ENCODE results near the gene PCF11.
A peak's percentile ranks its signal among the peaks of the same experiment; 100 is the strongest.

The PCF11 gene

DNA sequence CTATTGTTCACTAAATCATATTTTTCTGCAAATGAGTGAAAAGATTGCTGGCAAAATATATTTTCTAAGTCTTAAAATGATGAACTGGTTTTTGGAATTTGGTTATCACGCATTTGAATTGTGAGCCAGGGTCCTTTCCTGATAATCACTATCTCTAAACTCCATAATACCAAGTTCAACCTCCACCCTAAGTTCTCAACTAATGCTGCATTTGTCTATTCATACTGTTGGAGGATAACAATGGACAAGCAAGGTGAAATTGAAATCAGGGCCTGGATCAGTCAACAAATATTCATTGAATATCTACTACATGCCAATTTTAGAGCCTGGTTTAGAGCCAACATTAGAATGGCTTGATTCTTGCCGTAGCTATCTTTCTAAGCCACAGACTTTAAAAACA, 4.7 kb upstream of the PCF11 start:
- DNase-seq = no peak

DNA sequence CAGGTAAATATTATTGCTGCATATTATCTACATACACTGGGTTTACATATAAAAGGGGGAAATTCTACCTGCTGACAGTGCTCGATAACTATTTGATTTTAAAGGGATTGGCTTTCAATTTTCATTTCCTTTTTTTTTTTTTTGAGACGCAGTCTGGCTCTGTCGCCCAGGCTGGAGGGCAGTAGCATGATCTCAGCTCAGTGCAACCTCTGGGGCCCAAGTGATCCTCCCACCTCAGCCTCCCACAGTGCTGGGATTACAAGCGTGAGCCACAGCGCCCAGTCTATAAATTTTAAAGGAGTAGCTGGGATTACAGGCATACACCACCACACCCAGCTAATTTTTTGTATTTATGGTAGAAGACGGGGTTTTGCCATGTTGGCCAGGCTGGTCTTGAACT, 3.2 kb upstream of the PCF11 start:
- no peak for DNase-seq

DNA sequence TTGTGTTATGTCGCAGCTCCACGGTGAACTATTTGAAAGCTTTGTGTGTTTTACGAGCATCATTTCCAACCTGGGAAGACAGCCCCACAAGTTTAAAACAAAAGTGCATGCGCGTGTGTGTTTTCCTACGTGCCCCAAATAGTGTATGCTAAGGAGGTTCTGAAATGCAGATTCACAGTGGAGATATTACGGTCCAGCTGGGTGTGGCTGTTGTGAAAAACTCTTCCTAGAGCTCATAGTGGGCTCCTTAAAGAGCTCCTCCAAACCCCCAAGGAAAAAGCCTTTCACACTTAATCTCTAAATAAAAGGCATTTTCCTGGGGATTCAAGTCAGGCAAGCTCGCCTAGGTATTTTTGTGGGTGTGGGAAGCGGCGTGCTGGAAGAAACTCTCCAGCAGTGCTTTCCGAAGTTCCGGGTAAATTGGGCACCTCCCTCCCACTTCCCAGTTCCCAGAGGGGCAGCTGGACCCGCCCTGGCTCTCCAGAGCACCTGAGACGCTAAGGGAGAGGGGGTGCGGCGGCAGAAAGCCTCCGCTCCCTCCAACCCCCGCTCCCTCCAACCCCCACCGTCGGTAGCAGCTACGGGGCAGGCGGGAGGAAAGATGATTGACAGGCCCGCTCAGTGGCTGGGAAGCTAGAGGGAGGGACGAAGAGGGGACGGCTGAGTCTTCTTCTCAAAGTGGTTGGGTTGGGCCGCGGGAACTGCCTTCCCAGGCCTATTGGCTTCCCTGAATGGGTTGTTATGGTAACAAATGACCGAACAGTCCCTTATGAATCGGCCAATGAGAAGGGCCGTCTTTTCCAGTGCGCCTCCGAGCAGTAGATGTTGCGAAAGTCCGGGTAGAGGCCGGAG, 561 bp upstream of the PCF11 start:
- peak; percentile 97 for DNase-seq

DNA sequence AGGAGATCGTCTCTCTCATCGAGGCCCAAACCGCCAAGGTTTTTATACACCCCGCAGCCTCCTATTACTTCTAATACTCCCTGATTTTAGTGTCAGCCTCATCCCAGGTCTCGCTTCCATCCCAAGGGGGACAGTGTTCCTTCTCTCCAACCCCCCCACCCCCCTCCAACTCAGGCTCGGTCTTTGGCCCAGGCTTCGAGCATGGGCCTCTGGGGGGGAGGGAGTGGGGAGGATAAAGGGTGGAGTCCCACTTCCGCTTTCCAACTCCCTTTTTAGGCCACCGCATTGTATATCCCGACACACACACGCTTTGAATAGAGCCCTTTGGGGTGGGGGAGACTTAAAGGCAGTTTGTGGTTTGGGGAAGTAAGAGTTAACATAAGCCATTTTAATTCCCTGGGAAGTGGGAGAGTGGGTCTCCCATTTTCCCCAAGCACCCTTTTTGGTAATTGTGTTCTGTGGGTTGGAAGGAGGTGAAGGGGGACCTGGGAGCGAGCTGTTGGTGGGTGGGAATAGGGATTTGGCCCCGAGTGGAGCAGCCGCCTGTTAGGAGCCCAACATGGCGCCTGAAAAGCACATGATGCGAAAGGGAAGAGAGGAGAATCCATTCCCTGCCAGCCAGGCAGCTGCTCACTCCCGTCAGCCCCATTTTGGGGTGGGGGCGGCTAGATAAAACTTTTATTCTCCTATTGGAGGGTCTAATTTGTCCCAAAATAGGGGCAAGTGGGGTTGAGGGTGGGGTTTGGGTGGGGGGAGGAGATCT, 844 bp downstream of the PCF11 start:
- peak; percentile 23 to 31 for DNase-seq

DNA sequence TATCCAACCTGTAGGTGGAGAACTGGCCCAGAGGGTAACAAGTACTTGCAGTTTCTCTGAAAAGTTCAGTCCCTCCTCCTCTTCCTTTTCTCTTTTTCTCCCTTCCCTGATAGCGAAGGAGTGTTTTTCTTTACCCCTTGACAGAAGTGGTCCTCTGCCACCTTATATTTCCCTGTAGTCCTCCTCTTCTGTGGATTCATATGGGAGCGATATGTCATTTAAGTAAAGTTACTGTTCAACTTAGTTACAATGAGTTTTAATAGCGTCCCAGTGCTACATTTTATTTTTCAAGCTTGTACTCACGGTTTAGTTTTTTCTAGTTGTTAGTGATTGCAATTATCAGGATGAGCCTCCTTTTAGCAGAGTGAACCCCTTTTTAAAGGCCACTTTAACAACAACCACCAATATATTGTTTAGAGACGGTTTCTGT, 1.4 kb downstream of the PCF11 start:
- no peak for DNase-seq

DNA sequence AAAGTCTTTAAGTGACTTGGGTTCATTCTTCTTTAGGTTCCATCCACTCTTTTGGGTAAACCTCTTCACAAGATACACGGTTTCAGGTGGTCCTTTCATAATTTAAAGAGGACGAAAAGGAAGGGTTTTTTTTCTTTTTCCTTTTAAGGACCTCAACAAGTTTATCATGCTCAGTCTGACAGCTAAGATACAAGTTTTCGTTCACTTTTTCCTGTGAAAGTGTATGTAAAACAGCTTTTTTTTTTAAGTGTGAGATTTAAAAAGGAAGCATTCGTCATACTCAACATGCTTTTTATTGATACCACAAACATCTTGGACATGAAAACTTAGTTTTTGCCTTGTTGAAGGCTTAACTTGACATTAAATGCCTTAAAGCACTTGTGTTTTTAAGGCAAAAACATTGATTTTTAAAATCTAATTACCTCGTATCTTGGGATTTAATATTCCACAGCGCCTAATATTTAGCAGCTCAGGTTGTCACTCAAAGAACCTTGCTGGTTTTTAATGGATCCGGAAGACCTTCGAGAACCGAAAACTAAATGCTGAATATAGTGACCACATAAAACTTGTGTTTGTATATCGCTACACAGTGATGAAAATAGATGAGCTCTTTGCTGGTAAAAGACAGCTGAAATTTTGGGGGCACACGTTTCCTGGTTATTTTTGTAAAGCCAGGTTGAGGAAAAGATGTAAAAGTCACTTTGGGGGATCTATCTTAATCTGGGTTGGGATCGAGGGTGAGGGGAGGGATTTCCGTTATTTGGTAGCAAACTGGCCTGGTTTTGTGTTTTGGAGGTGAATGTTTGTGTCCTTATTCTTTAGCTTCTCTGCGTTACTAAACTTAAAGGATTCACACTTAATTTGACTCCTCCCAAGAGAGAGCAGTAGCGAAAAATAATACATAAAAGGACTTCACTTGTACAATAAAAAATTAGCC, 2.3 kb downstream of the PCF11 start:
- no peak for DNase-seq

DNA sequence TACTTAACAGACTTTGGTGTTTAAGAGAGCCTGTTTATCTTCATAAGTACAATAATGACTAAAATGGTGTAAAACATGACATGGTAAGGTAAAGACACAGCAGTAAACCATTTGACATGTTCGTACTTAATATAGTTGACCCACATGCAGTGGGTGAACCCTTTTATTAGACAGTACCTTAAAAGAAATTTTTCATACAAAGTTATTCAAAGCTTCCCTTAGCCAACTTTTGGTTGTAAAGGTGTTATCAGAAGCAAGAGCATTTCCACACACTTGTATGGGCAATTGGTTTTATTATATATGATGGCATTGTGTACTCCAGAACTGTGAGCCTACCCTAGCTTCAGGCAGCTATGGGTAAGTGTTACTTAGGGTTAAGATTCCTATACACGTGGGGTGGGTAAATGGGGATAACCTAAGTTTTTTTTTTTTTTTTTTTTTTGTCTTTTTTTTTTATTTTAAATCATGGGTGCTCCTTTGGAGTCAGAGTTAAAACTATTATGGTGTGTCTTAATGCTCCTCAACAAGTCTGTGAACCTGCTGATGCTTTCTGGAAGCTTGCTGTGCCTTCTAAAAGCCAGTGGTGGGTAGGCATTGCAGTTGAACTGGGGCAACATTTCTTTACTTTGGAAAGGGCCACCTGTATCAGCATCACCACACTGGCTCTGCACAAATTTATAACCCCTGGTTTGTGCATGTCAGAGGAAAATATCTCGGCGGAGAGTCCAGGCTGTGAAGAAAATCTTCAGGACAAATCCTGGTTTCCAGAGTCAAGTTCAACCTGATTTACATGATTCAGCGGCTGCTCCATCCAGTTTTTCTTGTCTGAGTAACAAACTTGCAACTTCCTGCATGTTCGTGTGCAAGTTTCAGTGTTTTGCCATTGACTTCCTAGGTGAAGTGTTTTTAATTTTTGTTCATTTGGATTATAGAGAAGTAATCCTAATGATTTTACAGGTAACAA, 3.3 kb downstream of the PCF11 start:
- DNase-seq = no peak

DNA sequence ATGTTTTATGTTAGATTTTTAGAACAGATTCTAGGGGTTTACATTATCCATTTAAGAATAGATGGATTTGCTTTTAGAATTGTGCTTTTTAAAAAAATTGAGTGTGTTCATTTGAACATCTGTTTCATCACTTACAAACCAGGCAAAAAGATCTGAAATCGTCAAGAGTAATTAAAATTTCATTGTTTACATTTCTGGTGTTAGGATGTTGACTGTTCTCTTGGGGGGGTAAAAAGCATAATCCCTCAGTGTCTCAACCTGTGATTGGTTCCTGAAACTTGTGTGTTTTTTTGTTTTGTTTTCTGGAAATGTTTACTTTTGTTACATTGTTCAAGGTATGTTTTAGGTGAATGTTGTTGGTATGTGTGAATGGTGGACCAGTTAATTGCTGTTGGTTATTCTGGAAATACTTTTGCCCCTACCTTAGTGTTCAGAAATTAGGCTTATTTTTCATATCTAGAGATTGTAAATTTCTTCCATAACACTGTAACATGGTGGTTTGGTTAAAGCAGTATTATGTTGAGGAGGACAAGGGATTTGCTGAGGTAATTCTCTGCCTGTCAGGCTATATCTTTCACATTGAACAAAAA, 4.8 kb downstream of the PCF11 start:
- DNase-seq = no peak

DNA sequence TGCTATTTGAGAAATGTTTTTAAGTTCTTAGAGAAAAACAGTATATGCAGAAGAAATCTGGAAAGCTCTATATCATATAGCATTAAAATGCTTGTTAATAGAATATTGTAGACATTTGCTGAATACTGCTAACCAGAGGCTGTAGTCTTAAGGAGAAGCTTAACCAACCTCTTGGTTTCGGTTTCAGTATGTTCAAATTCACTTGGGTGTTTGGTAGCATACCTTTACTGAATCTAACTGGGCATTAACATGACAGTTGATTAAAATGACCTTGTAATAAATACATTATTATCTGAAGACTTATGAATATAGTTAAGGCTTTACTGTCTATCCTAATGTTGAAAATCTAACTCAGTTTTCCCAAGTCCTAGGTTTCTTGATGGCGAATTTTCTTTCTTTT, 5.4 kb downstream of the PCF11 start:
- DNase-seq = no peak

DNA sequence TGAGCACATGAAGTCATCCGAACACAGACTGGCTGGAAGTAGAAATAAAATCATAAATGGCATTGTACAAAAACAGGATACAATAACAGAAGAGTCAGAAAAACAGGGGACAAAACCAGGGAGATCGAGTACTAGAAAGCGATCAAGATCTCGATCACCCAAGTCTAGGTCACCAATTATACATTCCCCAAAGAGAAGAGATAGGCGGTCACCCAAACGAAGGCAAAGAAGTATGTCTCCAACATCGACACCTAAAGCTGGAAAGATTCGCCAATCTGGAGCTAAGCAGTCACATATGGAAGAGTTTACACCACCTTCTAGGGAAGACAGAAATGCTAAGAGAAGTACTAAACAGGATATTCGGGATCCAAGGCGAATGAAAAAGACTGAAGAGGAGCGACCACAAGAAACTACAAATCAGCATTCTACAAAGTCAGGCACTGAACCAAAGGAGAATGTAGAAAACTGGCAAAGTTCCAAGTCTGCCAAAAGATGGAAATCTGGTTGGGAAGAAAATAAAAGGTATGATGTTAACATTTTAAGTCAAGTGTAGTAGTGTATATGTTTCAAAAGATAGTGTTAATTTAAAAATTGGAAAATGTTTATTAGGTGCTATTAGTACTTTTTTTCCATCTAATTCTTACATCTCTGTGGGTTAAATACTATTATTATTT, 9.4 kb downstream of the PCF11 start:
- no peak for DNase-seq

DNA sequence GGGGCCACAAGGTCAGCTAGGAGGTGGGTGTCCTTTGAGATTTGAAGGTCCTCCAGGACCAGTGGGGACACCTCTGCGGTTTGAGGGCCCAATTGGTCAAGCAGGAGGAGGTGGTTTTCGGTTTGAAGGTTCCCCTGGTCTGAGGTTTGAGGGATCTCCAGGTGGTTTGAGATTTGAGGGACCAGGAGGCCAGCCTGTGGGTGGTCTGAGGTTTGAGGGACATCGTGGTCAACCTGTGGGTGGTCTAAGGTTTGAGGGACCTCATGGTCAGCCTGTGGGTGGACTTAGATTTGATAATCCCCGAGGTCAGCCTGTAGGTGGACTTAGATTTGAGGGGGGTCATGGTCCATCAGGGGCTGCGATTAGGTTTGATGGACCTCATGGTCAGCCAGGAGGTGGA, 11.8 kb downstream of the PCF11 start:
- no peak for DNase-seq

DNA sequence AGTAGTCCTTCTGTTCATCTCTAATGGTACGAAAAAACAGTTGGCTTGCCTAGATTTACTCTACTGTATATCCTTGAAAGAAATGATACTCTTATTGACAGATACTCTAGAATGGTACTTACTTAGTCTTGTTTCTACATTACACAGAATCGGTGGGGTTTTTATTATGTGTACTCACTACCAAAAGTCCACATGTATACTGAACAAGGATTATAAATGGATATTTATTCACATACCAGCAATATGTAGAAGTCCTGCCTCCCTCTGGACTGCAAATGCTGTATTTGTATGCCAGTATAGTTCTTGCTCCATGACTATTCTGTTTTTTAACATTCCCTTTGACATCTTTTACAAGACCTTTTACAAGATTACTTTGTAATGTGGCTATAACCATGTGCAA, 13.9 kb downstream of the PCF11 start:
- no peak for DNase-seq

DNA sequence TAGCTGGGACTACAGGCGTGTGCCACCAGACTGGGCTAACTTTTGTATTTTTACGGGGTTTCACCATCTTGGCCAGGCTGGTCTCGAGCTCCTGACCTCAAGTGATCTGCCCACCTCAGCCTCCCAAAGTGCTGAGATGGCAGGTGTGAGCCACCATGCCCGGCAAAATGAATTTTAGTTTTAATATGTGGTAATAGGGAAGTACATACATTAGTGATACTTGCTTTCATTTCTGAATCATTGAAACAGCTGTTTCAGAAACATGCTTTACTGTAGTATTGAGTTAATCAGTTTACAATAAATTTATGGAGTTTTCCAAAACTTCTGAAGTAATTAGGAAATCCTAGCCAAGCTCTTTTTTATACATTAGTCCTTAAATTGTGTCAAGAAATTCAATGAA, 15.6 kb downstream of the PCF11 start:
- no peak for DNase-seq

DNA sequence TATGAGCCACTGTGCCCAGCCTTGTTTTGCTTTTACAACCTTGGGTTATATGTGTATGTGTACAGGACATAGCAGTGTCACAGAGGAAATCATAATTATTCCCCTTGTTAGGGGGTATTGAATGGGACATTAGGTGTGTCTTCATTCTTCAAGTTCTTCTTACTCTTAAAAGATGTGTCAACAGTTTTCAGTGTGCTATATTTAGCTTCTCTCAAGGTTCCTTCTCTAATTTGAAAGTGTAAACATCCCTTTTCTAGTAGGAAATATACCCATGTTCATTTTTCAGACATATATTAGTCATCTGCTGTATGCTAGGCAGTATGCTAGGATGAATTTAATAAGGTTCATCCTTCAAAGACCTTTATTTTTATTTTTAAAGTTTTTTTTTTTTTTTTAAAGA, 17.1 kb downstream of the PCF11 start:
- DNase-seq = no peak

DNA sequence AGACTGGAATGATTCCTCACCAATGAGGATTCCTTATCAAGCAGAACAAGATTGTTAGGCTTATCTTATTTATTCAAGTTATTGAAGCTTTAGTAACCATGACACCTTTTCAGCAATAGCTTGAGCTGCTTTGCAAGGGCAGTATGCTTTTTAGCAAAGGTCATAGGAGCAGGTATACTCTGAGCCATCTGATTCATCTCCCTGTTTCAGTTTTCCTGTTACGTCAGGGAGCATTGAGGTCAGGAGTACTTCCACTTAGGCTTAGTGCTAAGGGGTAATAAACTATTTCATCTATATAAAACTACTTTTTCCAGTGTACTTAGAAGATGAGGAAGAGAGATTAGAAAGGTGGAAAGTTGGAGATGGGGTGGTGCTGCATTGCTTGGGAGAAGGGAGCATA, 18.9 kb downstream of the PCF11 start:
- no peak for DNase-seq

DNA sequence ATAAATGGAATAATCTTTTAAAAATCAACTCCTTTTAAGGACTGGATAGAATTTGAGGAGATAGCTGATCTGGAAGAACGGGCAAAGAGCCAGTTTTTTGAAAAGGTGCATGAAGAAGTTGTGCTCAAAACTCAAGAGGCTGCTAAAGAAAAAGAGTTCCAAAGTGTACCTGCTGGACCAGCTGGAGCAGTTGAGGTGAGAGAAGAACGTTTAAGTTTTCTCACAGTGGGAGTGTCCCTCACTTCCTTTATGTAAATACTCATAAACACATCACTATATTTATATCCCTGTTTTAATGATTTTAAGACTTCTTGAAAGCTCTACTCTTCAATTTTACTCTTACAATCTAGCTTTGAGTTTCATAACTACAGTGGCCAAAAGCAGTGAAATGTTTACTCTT, 24.9 kb downstream of the PCF11 start:
- no peak for DNase-seq

DNA sequence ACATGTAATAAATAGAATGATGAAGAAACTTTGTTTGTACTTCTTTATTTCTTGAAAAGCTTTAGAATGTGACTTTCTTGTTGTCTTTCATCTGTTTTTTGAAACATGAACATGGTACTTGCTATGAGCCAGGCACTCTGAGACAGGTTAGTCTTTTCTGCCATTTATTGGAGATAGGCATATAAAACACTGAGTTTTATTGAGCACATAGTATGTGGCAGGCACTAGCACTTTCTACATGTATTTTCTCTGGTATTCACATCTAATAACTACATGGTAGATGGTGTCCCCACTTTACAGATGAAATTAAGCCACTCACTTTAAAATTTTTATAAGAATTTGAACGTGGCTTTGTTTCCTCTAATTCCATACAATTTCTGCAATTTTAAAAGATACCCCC, 28.8 kb downstream of the PCF11 start:
- DNase-seq = no peak

DNA sequence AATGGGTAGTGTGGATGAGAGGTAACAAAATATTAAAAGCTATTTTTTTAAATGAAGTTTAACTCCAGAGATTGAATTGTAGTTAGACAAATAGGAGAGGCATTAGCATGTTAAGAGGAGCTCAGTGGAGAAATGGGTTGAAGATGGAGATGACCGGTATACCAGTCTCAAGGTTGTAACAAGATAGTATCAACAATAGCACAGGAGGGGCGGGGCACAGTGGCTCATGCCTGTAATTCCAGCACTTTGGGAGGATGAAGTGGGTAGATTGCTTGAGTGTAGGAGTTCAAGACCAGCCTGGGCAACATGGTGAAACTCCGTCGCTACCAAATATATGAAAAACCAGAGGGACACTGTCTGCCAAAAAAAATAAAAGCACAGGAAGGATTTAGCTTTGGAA, 30.5 kb downstream of the PCF11 start:
- no peak for DNase-seq

DNA sequence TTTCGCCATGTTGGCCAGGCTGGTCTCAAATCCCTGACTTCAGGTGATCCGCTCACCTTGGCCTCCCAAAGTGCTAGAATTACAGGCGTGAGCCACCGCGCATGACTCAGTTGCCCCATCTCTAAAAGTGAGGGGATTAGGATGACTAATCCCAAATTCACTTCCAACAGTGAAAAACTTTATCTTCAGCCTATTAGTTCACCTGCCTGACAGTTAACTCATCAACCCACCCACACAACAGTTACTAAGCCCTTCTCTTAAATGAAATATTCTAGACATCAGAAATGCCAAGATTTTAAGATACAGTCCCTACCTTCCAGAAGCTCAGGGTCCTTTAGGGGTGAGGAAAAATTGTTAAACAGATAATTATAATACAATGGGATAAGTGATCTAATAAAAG, 34.6 kb downstream of the PCF11 start:
- DNase-seq = peak; percentile 16 to 25

DNA sequence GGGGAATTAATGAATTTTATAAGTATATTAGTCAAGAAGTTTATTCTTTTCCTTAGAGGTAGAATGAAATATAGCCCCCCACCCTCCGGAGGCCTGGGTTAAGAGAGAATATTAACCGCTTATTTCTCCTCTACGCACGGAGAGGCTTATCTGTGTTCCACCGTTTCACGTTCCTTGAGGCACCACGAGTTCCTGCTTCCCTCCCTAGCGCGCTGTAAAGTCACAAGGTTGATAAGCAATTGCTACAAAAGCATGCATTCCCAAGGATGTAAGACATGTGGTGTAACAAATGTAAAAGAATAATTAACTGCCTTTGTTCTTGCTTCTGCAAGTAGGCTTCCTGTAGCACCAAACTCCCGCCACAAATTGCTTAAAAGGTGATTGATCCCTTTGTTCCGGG, 35.1 kb downstream of the PCF11 start:
- DNase-seq = no peak

DNA sequence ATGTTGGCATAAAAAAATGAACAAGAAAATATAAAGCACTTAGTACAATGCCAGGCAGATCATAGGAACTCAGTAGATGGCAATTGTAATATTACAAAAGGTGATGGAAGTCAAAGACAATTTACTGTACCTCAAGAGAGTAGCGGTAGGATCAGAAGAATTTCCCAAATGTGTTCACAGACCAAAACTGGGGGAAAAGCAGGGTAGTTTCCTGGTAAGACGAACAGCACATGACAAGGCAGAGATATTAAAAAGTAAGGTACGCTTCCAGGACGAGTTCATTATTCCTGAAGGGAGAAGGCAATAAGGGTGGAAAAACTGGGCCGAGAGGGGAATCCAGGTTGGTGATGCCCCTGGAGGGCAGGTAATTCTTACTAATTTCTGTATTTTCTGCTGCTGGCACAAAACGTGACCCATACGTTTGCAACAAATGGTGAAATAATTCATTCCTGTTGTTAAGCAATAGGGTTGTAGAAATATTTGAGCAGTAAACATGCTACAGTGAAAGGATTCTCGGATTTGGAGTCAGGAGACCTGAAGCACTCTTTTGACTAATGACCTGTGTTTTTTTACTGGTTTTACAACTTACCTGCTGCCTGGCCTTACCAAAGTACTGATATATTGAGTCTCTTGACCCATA, 35.8 kb downstream of the PCF11 start:
- DNase-seq = no peak
